SK-MEL-5 (cell line): Measurements from ENCODE around the gene TAPBPL. TPM values are rescaled to one million over a fixed set of nuclear protein-coding genes. Genes with fewer than 3 reads are reported as not detected.

ENCODE experiments used
- DNase-seq: peaks from one replicate; pipeline ENCODE4 v3.0.0-alpha.2; 2016; ENCODE audit warnings: low read depth, low spot score
- in situ Hi-C: cut with HindIII; loops from 2 replicates; pipeline ENCODE4 v1.10.0; 2016; ENCODE audit warnings: low sequenced_read_pairs, high pct_unique_total_duplicates, low pct_unique_long_range_greater_than_20kb
- total RNA-seq: library from RNA; depleted of rRNA; stranded (reverse); fragments of >200 nt; shearing (Covaris generic); gene quantifications from 2 replicates; pipeline ENCODE4 v1.2.3, GENCODE V29; 2014

Gene TAPBPL
- total RNA-seq, 1 experiment from 2014 or later: 31.2 TPM

DNA sequence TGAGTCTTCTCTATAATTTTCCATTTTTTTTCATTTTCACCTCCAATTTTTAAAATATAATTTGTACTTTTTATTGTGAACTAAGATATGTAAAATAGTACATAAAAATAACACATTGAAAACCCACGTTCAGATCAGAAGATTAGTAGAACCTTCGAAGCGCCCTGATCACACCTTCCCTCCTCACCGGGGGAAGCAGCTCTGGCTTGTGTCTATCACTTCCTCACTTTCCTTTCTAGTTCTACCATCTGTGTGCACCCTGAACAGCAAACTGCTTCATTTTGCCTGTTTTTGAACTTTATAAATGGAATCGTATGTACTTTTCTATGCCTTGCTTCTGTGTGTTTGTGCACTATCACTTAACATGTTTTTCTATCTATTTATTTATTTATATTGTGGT lies 18.9 kb upstream of the TAPBPL start:
- in situ Hi-C loops: no loop called here
- DNase-seq: no peak

DNA sequence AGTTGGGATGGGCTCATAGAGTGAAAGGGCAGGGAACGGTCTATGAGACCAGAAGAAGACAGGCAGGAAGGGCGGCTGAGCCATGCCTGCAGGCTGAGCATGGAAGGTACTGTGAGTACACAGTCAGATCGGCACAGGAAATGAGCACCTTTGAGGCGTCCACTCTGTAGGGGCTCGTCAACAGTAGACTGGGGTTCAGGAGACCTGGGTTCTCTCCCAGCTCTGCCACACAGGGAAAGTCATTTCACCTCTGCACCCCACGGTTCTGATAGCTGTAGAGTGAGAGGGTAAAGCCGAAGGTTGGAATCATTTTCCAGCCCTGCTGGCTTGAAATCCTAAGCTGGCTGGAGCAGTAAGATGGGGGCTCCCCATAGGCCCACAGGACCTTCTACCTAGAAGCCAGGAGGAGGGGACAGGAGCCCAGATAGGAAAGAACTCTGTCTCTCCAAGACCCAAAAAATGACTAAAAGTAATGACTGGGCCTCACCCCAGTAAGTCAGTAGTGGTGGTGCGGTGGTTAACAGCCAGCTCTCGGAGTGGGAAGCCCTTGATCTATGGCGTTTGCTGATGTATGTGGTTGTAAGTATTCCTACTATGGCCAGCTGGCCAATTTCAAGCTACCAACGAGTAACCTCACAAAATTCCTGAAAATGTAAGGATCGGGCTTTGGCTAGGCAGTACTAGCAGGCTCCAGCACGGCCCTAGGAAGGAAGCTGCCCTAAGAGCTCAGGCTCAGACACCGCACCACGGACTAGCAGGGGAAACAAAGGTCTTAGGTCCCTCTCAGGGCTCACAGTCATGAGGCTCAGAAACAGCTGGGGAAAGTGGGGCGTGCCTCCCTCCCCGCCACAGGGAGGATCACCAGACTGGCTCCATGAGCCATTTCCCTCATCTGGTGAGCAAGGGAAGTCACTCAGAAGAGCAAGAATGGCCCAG lies 17.4 kb upstream of the TAPBPL start:
- no peak for DNase-seq
- in situ Hi-C loops: no loop called here

DNA sequence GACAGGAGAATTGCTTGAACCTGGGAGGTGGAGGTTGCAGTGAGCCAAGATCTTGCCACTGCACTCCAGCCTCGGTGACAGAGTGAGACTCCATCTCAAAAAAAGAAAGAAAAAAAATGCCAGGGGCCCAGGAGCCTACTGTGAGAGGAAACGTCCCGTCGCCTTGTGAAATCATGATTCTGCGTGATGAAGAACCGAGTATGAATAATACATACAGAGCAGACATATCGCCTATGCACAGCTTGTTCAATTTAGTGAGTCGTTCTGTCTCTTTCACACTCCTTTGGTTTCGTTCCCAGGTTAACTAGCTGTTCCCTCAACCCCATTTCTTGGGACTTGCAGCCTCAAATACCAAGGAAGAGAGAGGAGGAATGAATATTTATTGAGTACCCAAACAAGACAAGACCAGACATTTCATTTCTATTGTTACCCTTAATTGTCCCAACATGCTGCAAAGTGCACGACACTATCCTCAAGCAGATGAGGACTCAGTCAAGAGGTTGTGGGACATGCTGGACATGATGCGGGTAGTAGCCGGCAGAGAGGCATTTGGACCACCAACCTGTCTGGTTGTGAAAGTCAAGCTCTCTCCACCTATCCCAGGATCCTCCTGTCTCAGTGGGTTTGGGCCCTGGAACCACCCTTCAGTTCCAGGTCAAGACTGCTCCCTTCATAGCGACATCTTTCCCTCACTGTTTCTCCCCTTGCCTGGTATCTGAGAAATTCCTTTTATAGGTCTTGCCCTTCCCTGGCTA lies 15.7 kb upstream of the TAPBPL start:
- in situ Hi-C loops: no loop called here
- DNase-seq: no peak

DNA sequence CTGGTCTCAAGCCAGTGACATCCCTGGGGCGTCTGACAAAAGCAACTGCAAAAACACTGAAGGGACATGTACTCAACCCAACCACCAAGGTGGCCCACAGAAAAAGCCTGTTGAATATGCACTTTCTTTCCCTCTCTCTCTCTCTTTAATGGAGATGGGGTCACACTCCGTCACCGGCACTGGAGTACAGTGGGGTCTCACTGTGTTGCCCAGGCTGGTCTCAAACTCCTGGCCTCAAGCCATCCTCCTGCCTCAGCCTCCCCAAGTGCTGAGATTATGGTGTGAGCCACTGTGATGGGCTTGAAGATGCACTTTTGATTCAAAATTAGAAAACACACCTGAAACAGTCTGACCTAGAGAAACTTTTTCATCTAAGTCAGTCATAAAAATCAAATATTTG lies 14.3 kb upstream of the TAPBPL start:
- in situ Hi-C loops: no loop called here
- DNase-seq: no peak

DNA sequence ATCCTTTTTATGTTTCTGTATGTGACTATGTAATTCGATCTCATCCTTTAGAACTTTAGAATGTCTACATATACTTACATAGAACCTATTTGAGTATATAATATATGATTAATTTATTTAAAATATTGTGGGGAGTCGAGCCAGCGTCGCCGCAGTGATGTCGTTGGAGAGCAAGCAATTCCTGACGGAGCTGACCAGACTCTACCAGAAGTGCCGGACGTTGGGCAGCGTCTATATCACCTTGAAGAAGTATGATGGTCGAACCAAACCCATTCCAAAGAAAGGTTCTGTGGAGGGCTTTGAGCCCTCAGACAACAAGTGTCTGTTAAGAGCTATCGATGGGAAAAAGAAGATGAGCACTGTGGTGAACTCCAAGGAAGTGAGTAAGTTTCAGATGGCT lies 13.5 kb upstream of the TAPBPL start:
- in situ Hi-C loops: no loop called here
- DNase-seq: no peak

DNA sequence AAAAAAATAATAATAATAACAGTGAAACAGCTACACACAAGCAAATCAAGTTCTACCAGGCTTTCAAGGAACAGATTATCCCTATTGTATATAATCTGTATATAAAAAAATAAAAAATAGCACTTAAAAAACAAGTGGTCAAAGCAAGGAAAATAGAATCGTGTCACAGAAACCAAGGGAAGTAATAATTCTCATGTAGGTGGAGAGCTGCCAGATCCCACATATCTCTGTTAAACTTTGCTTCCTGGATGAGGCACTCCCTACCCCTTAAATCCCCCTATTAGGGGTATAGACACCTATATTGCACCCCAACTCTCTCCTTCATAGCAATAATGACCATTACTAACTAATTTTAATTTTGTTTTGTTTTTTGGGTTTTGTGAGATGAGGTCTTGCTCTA lies 11.5 kb upstream of the TAPBPL start:
- DNase-seq: no peak
- in situ Hi-C loops: no loop called here

DNA sequence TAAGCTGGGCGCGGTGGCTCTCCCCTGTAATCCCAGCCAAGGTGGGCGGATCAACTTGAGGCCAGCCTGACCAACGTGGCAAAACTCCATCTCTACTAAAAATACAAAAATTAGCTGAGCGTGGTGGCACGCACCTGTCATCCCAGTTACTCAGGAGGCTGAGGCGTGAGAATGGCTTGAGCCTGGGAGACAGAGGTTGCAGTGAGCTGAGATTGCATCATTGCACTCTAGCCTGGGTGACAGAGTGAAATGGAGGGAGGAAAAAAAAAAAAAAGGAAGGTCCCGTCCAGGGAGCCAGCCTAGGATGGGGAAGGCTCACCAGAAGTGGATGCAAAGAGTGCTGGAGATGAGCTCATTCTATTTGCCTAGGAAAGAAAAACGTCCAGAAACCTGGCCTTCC lies 9.0 kb upstream of the TAPBPL start:
- DNase-seq: no peak
- in situ Hi-C loops: no loop called here

DNA sequence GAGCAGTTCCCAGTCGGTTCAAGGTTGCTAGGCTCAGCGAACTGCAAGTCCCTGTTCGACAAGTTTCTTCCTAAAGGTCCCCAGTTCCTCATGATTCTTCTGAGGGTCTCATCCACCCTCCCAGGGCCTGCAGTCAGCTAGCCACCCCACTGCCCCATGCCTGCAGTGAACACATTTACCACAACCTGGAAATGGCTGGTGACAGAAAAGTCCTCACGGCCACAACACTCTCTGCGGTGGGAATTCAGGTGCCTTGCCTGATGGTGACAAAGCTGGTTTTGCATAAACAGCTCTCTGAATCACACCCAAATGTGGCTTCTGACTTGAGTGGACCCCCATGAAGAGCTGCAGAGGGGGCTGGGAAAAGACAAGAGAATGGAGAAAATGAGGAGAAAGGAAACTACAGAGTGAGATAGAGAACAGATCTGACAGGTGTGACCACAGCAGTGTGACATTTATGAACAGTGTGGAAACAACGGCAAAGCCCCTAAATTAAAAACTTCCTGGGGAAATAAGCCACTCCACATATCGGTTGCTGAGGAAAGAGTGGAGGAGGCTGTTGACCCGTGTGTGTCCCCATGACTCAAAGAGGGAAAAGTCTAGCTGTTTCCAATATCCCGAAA lies 8.4 kb upstream of the TAPBPL start:
- in situ Hi-C loops: no loop called here
- DNase-seq: no peak

DNA sequence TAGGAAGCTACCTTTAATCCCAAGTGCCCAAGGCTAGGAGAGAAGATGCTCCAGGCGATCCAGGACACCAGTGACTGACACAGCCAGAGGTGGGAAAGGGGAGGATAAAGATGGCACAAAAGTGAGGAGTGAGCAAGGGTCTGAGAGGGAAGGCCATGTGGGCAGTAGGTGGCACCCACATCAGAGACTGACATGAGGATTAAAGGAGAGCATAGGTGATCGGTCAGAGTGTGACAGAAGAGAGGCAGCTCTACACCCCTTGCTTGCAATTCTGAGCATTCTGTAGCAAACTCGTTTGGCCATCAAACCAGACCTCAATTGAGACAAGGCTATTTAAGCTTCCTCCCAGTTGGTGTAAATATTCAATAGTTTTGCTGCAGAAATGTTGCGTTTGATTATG lies 7.8 kb upstream of the TAPBPL start:
- no peak for DNase-seq
- in situ Hi-C loops: no loop called here

DNA sequence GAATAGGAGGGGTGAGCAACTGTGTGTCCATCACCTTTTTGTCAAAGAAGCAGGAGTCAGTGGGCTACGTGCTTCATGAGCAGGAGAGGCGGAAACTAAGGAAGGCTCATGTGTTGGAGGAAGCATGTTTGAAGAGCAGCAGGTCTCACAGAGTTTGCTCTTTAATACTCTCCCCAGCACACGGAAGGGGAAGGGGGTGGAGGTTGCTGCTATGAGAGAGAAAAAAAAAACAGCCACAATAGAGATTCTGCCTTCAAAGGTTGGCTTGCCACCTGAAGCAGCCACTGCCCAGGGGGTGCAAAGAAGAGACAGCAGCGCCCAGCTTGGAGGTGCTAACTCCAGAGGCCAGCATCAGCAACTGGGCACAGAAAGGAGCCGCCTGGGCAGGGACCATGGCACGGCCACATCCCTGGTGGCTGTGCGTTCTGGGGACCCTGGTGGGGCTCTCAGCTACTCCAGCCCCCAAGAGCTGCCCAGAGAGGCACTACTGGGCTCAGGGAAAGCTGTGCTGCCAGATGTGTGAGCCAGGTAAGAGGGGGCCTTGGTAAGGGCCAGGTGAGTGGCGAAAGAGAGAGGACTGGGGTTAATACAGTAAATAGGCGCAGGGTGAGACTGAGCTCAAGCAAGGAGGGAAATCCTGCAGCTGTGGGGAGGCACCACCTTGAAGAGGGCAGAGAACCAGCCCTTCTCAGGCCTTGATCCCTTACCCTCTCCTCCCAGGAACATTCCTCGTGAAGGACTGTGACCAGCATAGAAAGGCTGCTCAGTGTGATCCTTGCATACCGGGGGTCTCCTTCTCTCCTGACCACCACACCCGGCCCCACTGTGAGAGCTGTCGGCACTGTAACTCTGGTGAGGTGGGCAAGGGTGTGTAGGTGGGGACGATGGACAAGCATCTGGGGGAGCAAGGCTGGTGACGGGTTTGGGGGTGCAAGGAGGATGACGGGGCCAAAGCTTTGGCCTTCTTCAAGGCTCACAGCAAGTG lies 6.8 kb upstream of the TAPBPL start, which contains the start of gene CD27:
CD27 (plus strand) TSS at position 252 of the 985 bp plus-strand sequence; CDS start at position 393, 141 bp downstream.
- no peak for DNase-seq
- in situ Hi-C loops: no loop called here

DNA sequence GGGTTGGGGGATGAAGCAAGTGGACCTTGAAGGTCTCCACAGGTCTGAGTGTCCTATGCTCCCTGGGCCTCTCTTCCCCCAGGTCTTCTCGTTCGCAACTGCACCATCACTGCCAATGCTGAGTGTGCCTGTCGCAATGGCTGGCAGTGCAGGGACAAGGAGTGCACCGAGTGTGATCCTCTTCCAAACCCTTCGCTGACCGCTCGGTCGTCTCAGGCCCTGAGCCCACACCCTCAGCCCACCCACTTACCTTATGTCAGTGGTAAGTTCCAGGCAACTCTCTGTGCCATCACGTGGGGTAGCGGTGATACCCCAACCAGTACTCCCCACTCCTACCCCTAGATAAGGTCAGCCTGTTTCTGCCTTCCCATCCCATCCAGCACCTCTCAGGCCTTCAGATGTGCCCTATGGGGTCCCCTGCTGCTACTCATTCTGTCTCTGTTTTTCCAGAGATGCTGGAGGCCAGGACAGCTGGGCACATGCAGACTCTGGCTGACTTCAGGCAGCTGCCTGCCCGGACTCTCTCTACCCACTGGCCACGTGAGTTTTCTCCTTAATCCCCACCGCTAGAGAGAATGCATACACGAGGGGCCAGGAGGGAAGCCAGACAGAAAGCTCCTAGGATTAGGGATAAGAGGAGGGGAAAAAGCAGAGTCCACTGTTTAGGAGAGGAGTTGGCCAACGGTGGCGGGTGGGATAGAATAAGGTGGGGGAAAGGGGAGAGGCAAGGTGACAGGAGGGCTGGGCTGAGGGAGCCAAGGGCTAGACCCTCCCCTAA lies 1.6 kb upstream of the TAPBPL start:
- DNase-seq: no peak
- in situ Hi-C loops: no loop called here

DNA sequence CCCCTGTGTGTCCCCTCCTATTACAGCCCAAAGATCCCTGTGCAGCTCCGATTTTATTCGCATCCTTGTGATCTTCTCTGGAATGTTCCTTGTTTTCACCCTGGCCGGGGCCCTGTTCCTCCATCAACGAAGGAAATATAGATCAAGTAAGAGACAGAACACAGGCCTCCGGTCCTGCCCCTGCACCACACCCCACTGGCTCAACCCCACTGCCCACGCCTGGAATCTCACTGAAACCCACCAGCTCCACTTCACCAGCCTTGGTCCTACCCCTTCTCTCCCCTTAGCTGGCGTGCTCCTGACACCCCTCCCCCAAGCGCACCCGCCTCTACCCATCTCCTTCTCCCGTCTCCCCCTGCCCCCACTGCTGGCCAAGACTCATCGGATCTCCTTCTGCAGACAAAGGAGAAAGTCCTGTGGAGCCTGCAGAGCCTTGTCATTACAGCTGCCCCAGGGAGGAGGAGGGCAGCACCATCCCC lies 934 bp upstream of the TAPBPL start:
- in situ Hi-C loops: no loop called here
- DNase-seq: no peak

DNA sequence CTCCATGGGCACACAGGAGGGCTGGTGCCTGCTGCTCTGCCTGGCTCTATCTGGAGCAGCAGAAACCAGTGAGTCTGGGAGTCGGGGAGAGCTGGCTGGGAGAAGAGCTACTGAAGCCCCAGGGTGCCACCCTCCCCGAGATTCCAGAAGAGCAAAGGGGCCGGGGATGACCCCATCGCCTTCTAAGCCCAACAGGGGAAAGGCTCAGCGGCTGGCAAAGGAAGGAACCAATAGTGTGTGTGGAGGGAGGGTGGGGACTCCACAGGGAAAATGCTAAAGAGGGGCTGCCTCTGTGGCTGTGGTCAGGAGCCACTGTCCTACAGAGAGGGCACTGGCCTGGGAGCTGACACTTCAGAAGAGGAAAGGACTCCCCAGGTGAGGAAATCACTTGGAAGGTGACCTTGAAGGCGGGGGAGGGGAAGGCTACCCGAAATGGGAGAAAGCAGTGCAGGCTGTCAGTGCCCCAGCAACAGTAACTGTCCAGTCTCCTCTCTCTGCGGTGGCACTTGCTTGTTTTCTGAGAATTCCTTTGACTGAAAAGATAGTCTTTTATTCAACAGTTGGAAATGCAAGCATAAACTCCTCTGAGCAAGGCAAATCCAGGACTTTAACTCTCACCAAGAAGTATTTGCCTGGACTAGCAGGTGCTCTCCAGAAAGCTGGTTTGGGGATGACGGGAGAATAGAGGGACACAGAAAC lies 552 bp downstream of the TAPBPL start:
- DNase-seq: peak; percentile 46
- in situ Hi-C loops: no loop called here

DNA sequence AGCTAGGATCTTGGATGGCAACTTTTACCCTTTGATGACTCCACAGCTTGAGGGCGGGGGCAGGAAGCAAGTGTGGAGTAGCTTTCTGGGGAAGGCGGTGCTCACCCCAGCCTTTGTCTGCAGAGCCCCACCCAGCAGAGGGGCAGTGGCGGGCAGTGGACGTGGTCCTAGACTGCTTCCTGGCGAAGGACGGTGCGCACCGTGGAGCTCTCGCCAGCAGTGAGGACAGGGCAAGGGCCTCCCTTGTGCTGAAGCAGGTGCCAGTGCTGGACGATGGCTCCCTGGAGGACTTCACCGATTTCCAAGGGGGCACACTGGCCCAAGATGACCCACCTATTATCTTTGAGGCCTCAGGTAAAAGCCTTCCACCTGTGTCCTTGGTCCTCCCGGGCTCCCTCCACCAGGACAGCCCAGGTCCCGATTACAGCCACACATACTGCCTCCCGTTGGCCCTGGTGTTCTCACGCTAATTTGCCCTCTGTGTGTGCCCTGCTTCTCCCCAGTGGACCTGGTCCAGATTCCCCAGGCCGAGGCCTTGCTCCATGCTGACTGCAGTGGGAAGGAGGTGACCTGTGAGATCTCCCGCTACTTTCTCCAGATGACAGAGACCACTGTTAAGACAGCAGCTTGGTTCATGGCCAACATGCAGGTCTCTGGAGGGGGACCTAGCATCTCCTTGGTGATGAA lies 1.2 kb downstream of the TAPBPL start:
- DNase-seq: no peak
- in situ Hi-C loops: no loop called here

DNA sequence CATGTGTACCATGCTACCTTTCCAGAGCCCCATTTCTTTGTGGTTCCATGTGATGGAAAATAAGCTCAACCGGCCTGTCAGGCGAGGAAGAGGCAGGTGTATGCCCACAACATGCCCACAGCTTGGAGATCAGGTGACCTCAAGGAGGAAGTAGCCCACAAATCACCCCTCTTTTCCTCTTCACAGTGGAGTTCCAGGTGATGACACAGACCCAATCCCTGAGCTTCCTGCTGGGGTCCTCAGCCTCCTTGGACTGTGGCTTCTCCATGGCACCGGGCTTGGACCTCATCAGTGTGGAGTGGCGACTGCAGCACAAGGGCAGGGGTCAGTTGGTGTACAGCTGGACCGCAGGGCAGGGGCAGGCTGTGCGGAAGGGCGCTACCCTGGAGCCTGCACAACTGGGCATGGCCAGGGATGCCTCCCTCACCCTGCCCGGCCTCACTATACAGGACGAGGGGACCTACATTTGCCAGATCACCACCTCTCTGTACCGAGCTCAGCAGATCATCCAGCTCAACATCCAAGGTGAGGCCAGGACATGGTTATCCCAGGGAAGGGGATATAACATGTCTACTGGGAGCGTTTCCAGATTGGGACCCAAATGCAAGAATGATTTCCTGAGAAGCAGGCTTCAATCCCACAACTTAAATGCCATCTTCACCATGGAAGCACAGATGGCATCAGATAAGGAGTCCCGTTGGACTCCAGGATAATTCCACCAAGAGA lies 5.5 kb downstream of the TAPBPL start:
- no peak for DNase-seq
- in situ Hi-C loops: no loop called here
